PC-3 (cell line): ENCODE results near the gene AGAP1. TPM values are rescaled to one million over a fixed set of nuclear protein-coding genes. Genes with fewer than 3 reads are reported as not detected.

Experiments used
- ATAC-seq: fragments of 200-7000 bp; cut with Tn5 transposase; 2 replicates; pipeline ENCODE4 v1.9.1; 2020; ENCODE audit warnings: mild to moderate bottlenecking, moderate library complexity
- BruUV-seq: library from RNA; stranded (reverse); fragments of 400-500 nt; replicated peaks from 2 replicates; lab custom pipeline; 2021; lab: Mats Ljungman, UMichigan
- CTCF ChIA-PET: fragments of 300-600 bp; sonication (Branson Sonifier 250); formaldehyde crosslinking; loops from one replicate; lab custom pipeline; 2022; ENCODE audit warnings: antibody characterized with exemption; lab: Charles Lee
- POLR2A ChIA-PET: fragments of 300-600 bp; sonication (Branson Sonifier 250); formaldehyde crosslinking; loops from one replicate; lab custom pipeline; 2022; ENCODE audit warnings: antibody characterized with exemption; ENCODE audit not compliant: unreplicated experiment; lab: Charles Lee
- DNase-seq: peaks from one replicate; pipeline ENCODE4 v3.0.0-alpha.2; 2015
- H2AFZ ChIP-seq: fragments of 300-600 bp; sonication (generic); 2 replicates; pipeline ENCODE4 v1.6.0; 2016; ENCODE audit warnings: antibody characterized with exemption, low read length
- H3F3A ChIP-seq: fragments of 300-600 bp; sonication (generic); one replicate; pipeline ENCODE4 v1.6.0; 2017; ENCODE audit warnings: antibody characterized with exemption, low read length, control low read depth, mild to moderate bottlenecking; ENCODE audit not compliant: unreplicated experiment
- H3K27ac ChIP-seq: fragments of 300-600 bp; sonication (generic); 2 replicates; pipeline ENCODE4 v1.5.1; 2016; ENCODE audit warnings: mild to moderate bottlenecking, low read length
- H3K27me3 ChIP-seq: fragments of 300-600 bp; sonication (generic); 2 replicates; pipeline ENCODE4 v1.6.1; 2016; ENCODE audit warnings: low read length, mixed read lengths
- H3K36me3 ChIP-seq: fragments of 300-600 bp; sonication (generic); 2 replicates; pipeline ENCODE4 v1.6.1; 2016; ENCODE audit warnings: low read depth, mixed run types, low read length, mixed read lengths
- H3K4me1 ChIP-seq: fragments of 300-600 bp; sonication (generic); 2 replicates; pipeline ENCODE4 v1.5.1; 2016; ENCODE audit warnings: low read length; ENCODE audit not compliant: insufficient read depth
- H3K4me2 ChIP-seq: fragments of 300-600 bp; sonication (generic); 2 replicates; pipeline ENCODE4 v1.6.0; 2016; ENCODE audit warnings: low read length
- H3K4me3 ChIP-seq: fragments of 300-600 bp; sonication (generic); 2 replicates; pipeline ENCODE4 v1.5.1; 2016; ENCODE audit warnings: mild to moderate bottlenecking, low read length, mixed read lengths
- H3K79me2 ChIP-seq: fragments of 300-600 bp; sonication (generic); 2 replicates; pipeline ENCODE4 v1.6.1; 2017; ENCODE audit warnings: low read length, mixed read lengths
- H3K9ac ChIP-seq: fragments of 300-600 bp; sonication (generic); 2 replicates; pipeline ENCODE4 v1.6.0; 2016; ENCODE audit warnings: mild to moderate bottlenecking, low read length
- H3K9me2 ChIP-seq: fragments of 300-600 bp; sonication (generic); replicated peaks from 2 replicates; pipeline ENCODE4 v1.6.1; 2016; ENCODE audit warnings: mixed run types, low read length, mixed read lengths
- H3K9me3 ChIP-seq: fragments of 300-600 bp; sonication (generic); 2 replicates; pipeline ENCODE4 v1.6.1; 2016; ENCODE audit warnings: low read length, mixed read lengths
- H4K20me1 ChIP-seq: fragments of 300-600 bp; sonication (generic); 2 replicates; pipeline ENCODE4 v1.6.1; 2016; ENCODE audit warnings: low read length, mixed read lengths
- EZH2 ChIP-seq: fragments of 300-600 bp; sonication (generic); IDR thresholded peaks from one replicate; pipeline ENCODE4 v1.6.1; 2017; ENCODE audit warnings: antibody characterized with exemption, mild to moderate bottlenecking, low read length; ENCODE audit not compliant: unreplicated experiment
- EZH2phosphoT487 ChIP-seq: fragments of 300-600 bp; sonication (generic); IDR thresholded peaks from 2 replicates; pipeline ENCODE4 v1.6.1; 2018; ENCODE audit warnings: mild to moderate bottlenecking, antibody characterized with exemption, low read length, borderline replicate concordance
- intact Hi-C: fragments of 100-400 bp; cut with micrococcal nuclease; formaldehyde crosslinking; loops from 2 replicates; pipeline ENCODE4 v1.9.0; 2023
- total RNA-seq: library from RNA; depleted of rRNA; stranded (reverse); fragments of >200 nt; gene quantifications from 2 replicates; pipeline ENCODE4 v1.2.3, GENCODE V29; 2014
- TF ChIP-seq, protein P1 (sequence below): fragments of 300-600 bp; sonication (generic); conservative IDR thresholded peaks from 2 replicates; pipeline ENCODE4 v1.5.1; 2017; ENCODE audit warnings: antibody characterized with exemption, low read depth, mild to moderate bottlenecking, low read length

Gene AGAP1
- total RNA-seq, 1 experiment from 2014 or later = 31.0 TPM

DNA sequence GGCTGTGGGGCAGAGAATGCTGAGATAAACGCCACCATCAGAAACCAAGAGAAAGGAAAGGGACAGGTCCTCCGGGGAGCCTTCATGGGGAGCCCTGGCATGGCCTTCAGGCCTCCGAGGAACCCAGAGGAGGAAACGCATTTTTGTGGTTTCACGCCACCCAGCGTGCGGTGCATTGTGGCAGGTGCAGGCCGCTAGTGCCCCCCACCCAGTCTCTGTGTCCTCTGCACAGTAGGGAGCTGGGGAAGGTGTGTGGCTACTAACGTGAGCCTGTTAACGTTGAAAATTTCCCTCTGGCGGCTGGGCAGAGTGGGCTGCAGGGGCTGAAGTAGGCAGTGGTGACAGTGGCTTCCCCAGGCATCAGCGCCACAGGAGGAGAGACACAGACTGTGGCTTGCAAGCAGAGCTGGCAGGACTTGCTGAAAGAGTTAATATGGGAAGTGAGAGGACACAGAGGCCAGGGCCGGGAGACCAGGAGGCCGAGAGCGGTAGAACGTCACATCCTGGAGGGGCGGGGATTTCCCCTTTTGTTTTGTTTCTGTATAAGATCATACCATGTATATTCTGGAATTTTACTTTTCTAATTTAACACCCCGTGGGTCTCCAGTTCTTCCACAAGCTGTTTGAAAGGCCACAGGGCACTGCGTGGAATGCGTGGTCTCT, 507.5 kb downstream of the AGAP1 start:
- H3K27me3 ChIP-seq = no peaks in the 10 kb centered on the region

DNA sequence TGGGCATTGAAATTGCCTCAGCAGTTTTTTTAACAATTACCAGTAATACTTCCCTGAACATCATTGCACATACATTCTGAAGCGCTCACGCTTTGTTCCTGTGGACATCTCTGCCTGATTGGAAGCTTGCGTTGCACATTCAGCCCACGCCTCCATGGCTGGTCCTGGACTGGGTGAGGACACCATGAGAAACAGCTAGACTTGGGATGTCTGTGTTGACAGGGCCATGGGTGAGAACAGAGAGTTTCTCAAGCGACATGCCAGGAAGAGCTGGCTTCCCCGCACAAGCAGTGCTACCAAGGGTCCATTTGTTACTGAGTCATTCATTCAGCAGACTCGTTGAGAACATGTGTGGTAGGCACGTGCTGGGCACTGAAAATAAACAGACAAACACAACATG, 508.0 kb downstream of the AGAP1 start:
- Histone ChIP-seq H3F3A (no peaks in the 10 kb centered on the region), H3K27ac (no peak overlapping the region), H3K9me2 (no peaks in the 10 kb centered on the region), H3K9ac (no peak overlapping the region), H3K27me3 (no peaks in the 10 kb centered on the region), H4K20me1 (no peaks in the 10 kb centered on the region), H3K4me3 (no peak overlapping the region), H3K36me3 (no peaks in the 10 kb centered on the region), H3K4me1 (no peaks in the 10 kb centered on the region), H3K4me2 (no peak overlapping the region), H3K9me3 (no peaks in the 10 kb centered on the region), H3K79me2 (no peaks in the 10 kb centered on the region), H2AFZ (no peak overlapping the region)
- ATAC-seq (no peak), DNase-seq (no peak)
- CTCF ChIA-PET = no interaction called here
- no TSS peak for BruUV-seq
- POLR2A ChIA-PET = no interaction called here
- intact Hi-C loops = no loop called here
- TF ChIP-seq, protein P1, sequence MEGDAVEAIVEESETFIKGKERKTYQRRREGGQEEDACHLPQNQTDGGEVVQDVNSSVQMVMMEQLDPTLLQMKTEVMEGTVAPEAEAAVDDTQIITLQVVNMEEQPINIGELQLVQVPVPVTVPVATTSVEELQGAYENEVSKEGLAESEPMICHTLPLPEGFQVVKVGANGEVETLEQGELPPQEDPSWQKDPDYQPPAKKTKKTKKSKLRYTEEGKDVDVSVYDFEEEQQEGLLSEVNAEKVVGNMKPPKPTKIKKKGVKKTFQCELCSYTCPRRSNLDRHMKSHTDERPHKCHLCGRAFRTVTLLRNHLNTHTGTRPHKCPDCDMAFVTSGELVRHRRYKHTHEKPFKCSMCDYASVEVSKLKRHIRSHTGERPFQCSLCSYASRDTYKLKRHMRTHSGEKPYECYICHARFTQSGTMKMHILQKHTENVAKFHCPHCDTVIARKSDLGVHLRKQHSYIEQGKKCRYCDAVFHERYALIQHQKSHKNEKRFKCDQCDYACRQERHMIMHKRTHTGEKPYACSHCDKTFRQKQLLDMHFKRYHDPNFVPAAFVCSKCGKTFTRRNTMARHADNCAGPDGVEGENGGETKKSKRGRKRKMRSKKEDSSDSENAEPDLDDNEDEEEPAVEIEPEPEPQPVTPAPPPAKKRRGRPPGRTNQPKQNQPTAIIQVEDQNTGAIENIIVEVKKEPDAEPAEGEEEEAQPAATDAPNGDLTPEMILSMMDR = no peak
- no peak for TF ChIP-seq EZH2phosphoT487

More for the DNA sequence above, 507.5 kb downstream of the AGAP1 start:
- Histone ChIP-seq H3K9me2 (no peaks in the 10 kb centered on the region), H3K4me1 (no peaks in the 10 kb centered on the region), H2AFZ (no peak overlapping the region), H3K27ac (no peak overlapping the region), H3K36me3 (no peaks in the 10 kb centered on the region), H3K9ac (no peak overlapping the region), H3K79me2 (no peaks in the 10 kb centered on the region), H3K4me3 (no peak overlapping the region), H3K4me2 (no peak overlapping the region), H4K20me1 (no peaks in the 10 kb centered on the region), H3K9me3 (no peaks in the 10 kb centered on the region), H3F3A (no peaks in the 10 kb centered on the region)
- intact Hi-C loops = no loop called here
- DNase-seq = no peak
- ChIA-PET CTCF (no interaction called here), POLR2A (no interaction called here)
- TF ChIP-seq EZH2 (no peak), EZH2phosphoT487 (no peak)
- no TSS peak for BruUV-seq
- ATAC-seq = no peak

DNA sequence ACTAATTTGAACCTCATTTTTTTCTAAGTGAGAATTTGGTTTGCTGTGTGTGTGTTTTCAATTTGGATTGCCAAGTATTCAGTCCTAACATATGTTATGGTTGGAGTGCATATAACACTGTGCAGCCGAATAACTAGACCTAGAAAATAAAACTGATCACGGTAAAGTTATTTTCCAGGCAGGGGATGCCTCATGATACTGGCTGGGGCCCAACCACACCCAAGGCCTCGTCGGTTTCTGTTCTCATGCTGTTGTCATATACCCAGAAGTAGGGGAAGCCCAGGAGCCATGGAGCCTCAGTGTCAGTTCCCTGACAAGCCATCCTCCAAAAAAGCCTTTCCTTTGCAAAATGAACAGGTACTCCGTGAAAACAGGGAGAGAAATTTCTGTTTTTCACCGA, 514.2 kb downstream of the AGAP1 start:
- no TSS peak for BruUV-seq
- no peaks in the 10 kb centered on the region for H3K36me3 ChIP-seq

More for the DNA sequence above, 514.2 kb downstream of the AGAP1 start:
- H3K4me1 ChIP-seq = no peaks in the 10 kb centered on the region
- H4K20me1 ChIP-seq = no peaks in the 10 kb centered on the region
- ATAC-seq = no peak
- H2AFZ ChIP-seq = no peak overlapping the region
- H3K4me3 ChIP-seq = no peak overlapping the region
- TF ChIP-seq EZH2 = no peak
- TF ChIP-seq, protein P1 = no peak
- TF ChIP-seq EZH2phosphoT487 = no peak
- no peak overlapping the region for H3K9ac ChIP-seq
- no peaks in the 10 kb centered on the region for H3K9me2 ChIP-seq
- no peaks in the 10 kb centered on the region for H3K27me3 ChIP-seq
- ChIA-PET CTCF (no interaction called here), POLR2A (no interaction called here)
- no peaks in the 10 kb centered on the region for H3F3A ChIP-seq
- no peak overlapping the region for H3K27ac ChIP-seq
- no peaks in the 10 kb centered on the region for H3K9me3 ChIP-seq
- intact Hi-C loops = no loop called here
- H3K4me2 ChIP-seq = no peak overlapping the region
- DNase-seq = no peak
- H3K79me2 ChIP-seq = no peaks in the 10 kb centered on the region
